Measurements from ENCODE around the gene SYT13.
A peak's percentile ranks its signal among the peaks of the same experiment; 100 is the strongest.

The SYT13 gene

GRCh38 chr11:45305874-45306623 lies 19.9 kb upstream of the SYT13 start:
- DNase-seq, result no peak

GRCh38 chr11:45304992-45305335 lies 18.8 kb upstream of the SYT13 start:
- DNase-seq, result no peak

GRCh38 chr11:45304111-45304991 lies 18.2 kb upstream of the SYT13 start:
- DNase-seq, result no peak

- DNase-seq, result no peak
Observed at GRCh38 chr11:45303316-45303715, 17.2 kb upstream of the SYT13 start.

- DNase-seq, result no peak
Observed at GRCh38 chr11:45301537-45302246, 15.6 kb upstream of the SYT13 start.

GRCh38 chr11:45300715-45301114 lies 14.6 kb upstream of the SYT13 start:
- DNase-seq, result no peak

GRCh38 chr11:45298718-45299117 lies 12.6 kb upstream of the SYT13 start:
- DNase-seq, result peak in 1 of 2 donors; percentile 9

GRCh38 chr11:45296075-45296474 lies 9.9 kb upstream of the SYT13 start:
- DNase-seq, result no peak

GRCh38 chr11:45294499-45294898 lies 8.4 kb upstream of the SYT13 start:
- no peak for DNase-seq

GRCh38 chr11:45293566-45294192 lies 7.5 kb upstream of the SYT13 start:
- DNase-seq, result peak; percentile 50 to 72

- no peak for DNase-seq
Observed at GRCh38 chr11:45290586-45290985, 4.4 kb upstream of the SYT13 start.

GRCh38 chr11:45289369-45289768 lies 3.2 kb upstream of the SYT13 start:
- DNase-seq, result no peak

GRCh38 chr11:45288339-45288738 lies 2.2 kb upstream of the SYT13 start:
- no peak for DNase-seq

GRCh38 chr11:45287316-45287903 lies 1.3 kb upstream of the SYT13 start:
- DNase-seq, result no peak

- no peak for DNase-seq
Observed at GRCh38 chr11:45285250-45285828, 802 bp downstream of the SYT13 start.

- DNase-seq, result no peak
Observed at GRCh38 chr11:45282081-45282480, 4.1 kb downstream of the SYT13 start.

GRCh38 chr11:45280449-45280848 lies 5.7 kb downstream of the SYT13 start:
- DNase-seq, result no peak

GRCh38 chr11:45279645-45280044 lies 6.5 kb downstream of the SYT13 start:
- DNase-seq, result no peak

- DNase-seq, result no peak
Observed at GRCh38 chr11:45278714-45279113, 7.4 kb downstream of the SYT13 start.

GRCh38 chr11:45275828-45276227 lies 10.3 kb downstream of the SYT13 start:
- no peak for DNase-seq

- no peak for DNase-seq
Observed at GRCh38 chr11:45274206-45274605, 11.9 kb downstream of the SYT13 start.

- no peak for DNase-seq
Observed at GRCh38 chr11:45273509-45273908, 12.6 kb downstream of the SYT13 start.

Data from CD4-positive, alpha-beta T cell treated with Interferon alpha-2 for 1 hour (primary cell).